GM12875 (cell line): ENCODE data around the gene BRAP.
"Not testable (repeated sequence)": the region's sequence is repeated elsewhere in the genome, so short reads cannot be mapped to it uniquely, and the experiment has no call there.

Experiments used
- H3K4me3 ChIP-seq: one replicate; pipeline ENCODE4 v1.5.1; 2011; ENCODE audit warnings: low read depth, low read length, control low read depth
- TF ChIP-seq, protein P1 (sequence below): IDR thresholded peaks from 2 replicates; pipeline ENCODE4 v1.5.1; 2011; ENCODE audit warnings: low read depth, mild to moderate bottlenecking, control low read depth, inconsistent platforms, low read length, moderate library complexity, borderline replicate concordance; ENCODE audit not compliant: insufficient read depth

The BRAP gene

DNA sequence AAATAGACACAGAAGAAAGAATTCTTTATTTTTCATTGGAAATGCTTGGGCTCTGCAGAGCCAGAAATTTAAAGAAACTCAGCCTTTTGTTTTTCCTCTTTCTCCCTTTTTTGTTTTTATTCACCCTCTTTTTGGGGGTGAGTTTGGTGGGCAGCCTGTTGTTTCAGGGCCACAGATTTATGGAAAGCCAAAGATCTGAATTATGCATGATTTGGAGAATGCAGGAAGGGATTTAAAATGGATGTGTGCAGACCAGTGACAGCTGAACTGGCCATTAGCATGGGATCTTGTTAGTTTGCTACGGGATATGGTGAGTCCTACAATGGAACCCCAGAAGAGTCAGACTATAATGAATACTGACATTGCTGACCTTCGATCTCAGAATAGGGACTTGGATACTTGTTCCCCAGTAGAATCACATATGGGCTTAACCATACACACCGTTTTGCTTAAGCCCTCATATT, 79.0 kb downstream of the BRAP start:
- TF ChIP-seq, protein P1, sequence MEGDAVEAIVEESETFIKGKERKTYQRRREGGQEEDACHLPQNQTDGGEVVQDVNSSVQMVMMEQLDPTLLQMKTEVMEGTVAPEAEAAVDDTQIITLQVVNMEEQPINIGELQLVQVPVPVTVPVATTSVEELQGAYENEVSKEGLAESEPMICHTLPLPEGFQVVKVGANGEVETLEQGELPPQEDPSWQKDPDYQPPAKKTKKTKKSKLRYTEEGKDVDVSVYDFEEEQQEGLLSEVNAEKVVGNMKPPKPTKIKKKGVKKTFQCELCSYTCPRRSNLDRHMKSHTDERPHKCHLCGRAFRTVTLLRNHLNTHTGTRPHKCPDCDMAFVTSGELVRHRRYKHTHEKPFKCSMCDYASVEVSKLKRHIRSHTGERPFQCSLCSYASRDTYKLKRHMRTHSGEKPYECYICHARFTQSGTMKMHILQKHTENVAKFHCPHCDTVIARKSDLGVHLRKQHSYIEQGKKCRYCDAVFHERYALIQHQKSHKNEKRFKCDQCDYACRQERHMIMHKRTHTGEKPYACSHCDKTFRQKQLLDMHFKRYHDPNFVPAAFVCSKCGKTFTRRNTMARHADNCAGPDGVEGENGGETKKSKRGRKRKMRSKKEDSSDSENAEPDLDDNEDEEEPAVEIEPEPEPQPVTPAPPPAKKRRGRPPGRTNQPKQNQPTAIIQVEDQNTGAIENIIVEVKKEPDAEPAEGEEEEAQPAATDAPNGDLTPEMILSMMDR: no peak
- no peak overlapping the region for H3K4me3 ChIP-seq

DNA sequence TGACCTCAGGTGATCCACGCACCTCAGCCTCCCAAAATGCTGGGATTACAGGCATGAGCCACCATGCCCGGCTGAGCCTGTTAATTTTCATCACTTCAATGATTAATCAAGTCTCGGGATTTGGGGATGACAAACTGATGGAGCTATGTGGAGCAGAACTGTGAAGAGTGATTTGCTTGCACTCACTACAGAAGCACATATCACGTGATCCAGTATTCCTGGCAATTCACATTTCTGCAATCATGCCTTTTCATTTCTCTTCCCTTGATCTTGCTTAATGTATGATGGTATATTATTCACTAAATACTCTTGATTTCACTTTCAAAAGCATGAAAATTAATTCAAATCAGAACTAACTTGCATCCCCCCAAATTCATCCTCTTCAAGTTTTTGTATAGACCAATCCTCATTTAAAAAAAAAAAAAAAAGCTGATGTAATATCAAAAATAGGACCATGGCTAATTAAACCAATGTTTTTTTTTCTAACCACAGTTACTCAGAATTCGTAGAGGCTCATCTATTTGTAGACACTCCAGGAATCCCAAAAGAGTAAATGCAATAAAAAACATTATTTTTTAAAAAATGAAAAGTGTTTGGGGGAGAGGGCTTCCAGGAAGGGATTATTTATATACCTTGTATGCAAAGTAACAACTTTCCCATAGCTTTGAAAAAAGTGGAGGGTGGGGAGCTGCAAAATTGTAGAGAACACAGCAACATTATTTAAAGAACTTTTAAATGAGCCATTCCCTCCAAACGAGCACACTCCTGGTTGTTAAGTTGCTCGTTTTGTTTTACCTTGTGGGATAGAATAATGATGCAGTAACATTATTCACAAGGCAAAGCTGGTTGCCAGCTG, 79.6 kb downstream of the BRAP start:
- TF ChIP-seq, protein P1: no peak

DNA sequence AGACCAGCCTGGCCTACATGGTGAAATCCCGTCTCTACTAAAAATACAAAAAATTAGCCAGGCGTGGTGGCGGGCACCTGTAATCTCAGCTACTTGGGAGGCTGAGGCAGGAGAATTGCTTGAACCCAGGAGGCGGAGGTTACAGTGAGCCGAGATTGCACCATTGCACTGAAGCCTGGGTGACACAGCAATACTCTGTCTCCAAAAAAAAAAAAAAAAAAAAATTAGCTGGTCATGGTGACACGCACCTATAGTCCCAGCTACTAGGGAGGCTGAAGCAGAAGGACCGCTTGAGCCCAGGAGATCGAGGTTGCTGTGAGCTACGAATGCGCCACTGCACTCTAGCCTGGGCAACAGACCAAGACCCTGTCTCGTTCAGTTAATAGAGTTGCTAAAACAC, 82.9 kb downstream of the BRAP start:
- H3K4me3 ChIP-seq: not testable (repeated sequence)

More for the DNA sequence above, 79.6 kb downstream of the BRAP start:
- H3K4me3 ChIP-seq: no peak overlapping the region

DNA sequence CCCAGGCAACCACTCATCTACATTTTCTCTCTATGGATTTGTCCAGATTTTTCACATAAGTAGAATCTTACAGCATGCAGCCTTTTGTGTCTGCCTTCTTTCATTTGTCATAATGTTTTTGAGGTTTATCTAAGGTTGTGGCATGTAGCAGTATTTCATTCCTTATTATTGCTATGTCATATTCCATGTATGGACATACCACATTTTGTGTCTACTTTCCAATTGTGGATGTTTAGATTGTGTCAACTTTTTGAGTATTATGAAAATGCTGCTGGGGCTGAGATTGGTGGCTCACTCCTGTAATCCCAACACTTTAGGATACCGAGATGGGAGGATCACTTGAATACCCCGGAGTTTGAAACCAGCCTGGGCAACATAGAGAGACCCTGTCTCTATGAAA, 83.4 kb downstream of the BRAP start:
- H3K4me3 ChIP-seq: no peak overlapping the region
- TF ChIP-seq, protein P1: no peak

DNA sequence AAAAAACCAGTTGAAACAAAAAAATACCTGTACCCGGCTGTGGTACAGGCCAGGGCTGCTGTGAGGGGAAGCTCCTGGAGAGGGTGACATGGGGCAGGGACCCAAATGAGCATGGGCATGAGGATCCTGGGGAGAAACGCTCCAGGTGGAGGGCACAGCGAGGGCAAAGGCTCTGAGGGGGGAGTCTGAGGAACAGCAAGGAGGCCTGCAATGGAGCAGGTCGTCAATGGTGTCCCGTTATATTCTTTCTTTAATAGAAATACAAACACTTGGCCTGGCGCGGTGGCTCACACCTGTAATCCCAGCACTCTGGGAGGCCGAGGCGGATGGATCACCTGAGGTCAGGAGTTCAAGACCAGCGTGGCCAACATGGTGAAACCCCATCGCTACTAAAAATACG, 84.8 kb downstream of the BRAP start:
- not testable (repeated sequence) for H3K4me3 ChIP-seq

DNA sequence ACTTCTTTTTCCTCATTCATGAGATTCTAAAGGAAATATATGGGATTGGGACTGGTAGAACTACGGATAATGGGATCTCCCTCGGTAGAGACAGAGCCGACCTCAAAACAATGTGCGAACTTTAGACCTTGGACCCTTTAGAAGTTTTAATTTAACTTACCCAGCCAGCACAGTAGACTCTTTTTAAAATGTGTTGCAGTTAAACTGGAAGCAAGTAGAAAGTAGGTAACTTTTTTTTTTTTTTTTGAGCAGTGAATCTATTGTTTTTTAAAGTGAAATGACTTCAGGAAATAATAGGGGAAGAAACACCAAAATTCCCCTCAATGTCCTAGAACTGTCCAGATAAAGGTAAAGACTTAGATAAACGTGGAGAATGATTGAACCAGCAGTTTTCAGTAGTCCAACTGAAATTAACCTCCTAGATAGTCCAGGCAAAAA, 85.5 kb downstream of the BRAP start:
- H3K4me3 ChIP-seq: peak overlapping the region; percentile 98
- TF ChIP-seq, protein P1: no peak

DNA sequence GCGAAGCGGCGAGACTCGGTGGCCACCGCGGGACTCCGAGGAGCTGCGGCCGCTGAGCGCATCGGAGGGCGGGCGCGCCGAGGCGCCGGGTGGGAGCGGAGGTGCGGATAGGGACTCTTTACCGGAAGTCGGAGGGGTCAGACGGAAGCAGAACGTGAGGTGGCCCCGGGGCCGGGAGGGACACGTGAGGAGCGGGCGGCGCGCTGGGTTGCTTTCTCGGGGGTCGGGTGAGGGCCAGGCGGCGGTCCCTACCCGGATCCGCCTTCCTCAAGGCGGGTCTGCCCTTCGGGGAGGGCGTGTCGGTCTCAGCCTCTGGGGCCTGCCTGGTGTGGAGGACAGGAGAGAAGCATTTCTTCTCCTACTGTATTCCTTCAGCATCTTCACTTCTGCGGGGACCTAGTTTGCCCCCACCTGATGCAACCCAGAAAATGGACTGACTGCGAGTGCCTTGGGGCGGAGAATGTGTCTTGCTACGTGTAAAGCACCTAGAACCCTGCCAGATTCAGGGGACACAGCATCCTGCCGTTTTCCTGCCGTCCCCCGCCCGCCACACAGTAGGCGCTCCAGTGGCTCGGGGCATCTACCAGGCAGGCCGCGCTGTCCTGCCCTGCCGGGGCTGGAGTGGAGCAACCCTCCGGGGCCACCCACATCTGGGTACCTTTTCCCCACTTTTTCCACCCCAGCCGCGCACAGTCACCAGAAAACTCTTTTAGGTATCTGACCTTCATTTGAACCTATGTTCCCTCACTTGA, 86.1 kb downstream of the BRAP start:
- TF ChIP-seq, protein P1: no peak
- H3K4me3 ChIP-seq: peak overlapping the region; percentile 98
